K562 (cell line): ENCODE data around the gene U2SURP.

Experiments
- CAMTA2 ChIP-seq: fragments of 250-450 bp; sonication (Bioruptor Pico); conservative IDR thresholded peaks from 2 replicates; pipeline ENCODE4 v1.5.1; 2022
- CBFA2T3 ChIP-seq: fragments of 450-650 bp; IDR thresholded peaks from 2 replicates; pipeline ENCODE4 v1.6.1; 2017
- CEBPB ChIP-seq: fragments of 450-650 bp; IDR thresholded peaks from 2 replicates; pipeline ENCODE4 v1.6.1; 2016; ENCODE audit warnings: missing genetic modification characterization, missing compliant biosample characterization
- DNMT1 ChIP-seq: fragments of 450-650 bp; IDR thresholded peaks from 2 replicates; pipeline ENCODE4 v1.6.1; 2016; ENCODE audit warnings: antibody characterized with exemption, mild to moderate bottlenecking
- EWSR1 ChIP-seq: fragments of 450-650 bp; IDR thresholded peaks from 2 replicates; pipeline ENCODE4 v1.6.1; 2018; ENCODE audit warnings: borderline replicate concordance, mild to moderate bottlenecking, low read depth, moderate library complexity; ENCODE audit not compliant: partially characterized antibody
- GATA2 ChIP-seq: sonication (generic); formaldehyde crosslinking; IDR thresholded peaks from 2 replicates; pipeline ENCODE4 v1.4.0; 2020; ENCODE audit warnings: mild to moderate bottlenecking, missing genetic modification reagents
- MXI1 ChIP-seq: IDR thresholded peaks from 2 replicates; pipeline ENCODE4 v1.6.1; 2011; ENCODE audit warnings: low read depth, mild to moderate bottlenecking, improper control_type of control experiment, low read length
- NBN ChIP-seq: fragments of 450-650 bp; IDR thresholded peaks from 2 replicates; pipeline ENCODE4 v1.6.1; 2016; ENCODE audit warnings: low read depth, mild to moderate bottlenecking
- NFXL1 ChIP-seq: fragments of 450-650 bp; formaldehyde crosslinking; IDR thresholded peaks from 2 replicates; pipeline ENCODE4 v1.4.0; 2021; ENCODE audit warnings: mild to moderate bottlenecking
- POLR2A ChIP-seq: fragments of 450-650 bp; conservative IDR thresholded peaks from 2 replicates; pipeline ENCODE4 v1.6.1; 2016
- ZEB2 ChIP-seq: fragments of 450-650 bp; IDR thresholded peaks from 2 replicates; pipeline ENCODE4 v1.6.1; 2016
- TF ChIP-seq, protein P1 (sequence below): fragments of 450-650 bp; IDR thresholded peaks from 2 replicates; pipeline ENCODE4 v1.6.1; 2016; ENCODE audit warnings: mild to moderate bottlenecking, moderate library complexity
- TF ChIP-seq, protein P2 (sequence below), 3 experiments: IDR thresholded peaks in 2 of 3; conservative IDR thresholded peaks in 1 of 3; 2 replicates each; pipeline ENCODE4 v1.5.1; 2011 to 2012; ENCODE audit warnings: low read length in 3 of 3, mild to moderate bottlenecking in 3 of 3, control low read depth in 2 of 3, improper control_type of control experiment in 1 of 3, inconsistent platforms in 1 of 3, low read depth in 1 of 3, mixed read lengths in 1 of 3, moderate library complexity in 1 of 3; ENCODE audit not compliant: insufficient read depth in 2 of 3

DNA sequence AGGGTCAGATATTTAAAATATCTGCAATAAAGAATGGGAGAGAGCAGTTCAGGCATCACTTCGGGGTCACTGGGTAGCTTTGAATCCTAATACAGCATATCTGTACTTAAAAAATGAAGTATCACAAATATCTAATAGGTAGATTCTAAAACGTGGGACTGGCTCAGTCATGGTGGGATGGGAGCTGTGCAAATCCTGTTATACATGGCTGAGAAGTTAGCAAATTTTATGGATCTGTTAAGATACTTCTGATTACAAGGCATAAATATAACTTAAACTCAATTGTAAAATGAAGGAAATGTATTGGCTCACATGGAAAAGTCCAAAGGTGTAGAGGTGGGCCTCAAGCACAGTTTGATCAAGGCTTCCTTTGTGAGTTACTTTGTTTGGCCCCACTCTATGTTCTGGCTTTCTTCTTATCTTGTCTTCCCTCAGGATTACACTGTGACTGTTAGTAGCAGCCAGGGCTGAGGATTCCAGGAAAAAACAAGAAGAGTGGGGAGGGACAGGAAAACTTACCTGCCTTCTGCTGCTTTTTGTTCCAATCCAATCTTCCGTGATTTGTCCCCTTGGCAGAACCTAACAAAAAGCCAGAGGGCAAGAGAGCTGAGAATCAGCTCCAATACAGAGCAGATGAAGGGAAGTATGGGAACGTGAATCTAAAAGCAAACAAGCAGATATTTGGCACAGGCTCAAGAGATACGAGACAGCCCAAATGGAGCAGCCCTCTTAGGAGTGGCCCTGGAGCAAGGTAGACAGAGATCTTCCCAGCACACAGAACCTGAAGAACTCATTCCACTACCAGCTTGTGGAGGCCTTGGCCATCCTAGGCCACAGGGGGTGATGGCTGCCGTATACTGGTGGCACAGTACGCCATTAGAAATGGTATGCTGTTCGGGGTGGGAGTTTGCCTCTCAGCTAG, 48.8 kb upstream of the U2SURP start:
- TF ChIP-seq NFXL1 (CRISPR knock-in tag) (no peak), CBFA2T3 (no peak), NBN (no peak), POLR2A (no peak), DNMT1 (no peak), MXI1 (no peak), EWSR1 (no peak), CAMTA2 (CRISPR knock-in tag) (no peak), ZEB2 (no peak), CEBPB (tag) (no peak), GATA2 (no peak)
- TF ChIP-seq, protein P1, sequence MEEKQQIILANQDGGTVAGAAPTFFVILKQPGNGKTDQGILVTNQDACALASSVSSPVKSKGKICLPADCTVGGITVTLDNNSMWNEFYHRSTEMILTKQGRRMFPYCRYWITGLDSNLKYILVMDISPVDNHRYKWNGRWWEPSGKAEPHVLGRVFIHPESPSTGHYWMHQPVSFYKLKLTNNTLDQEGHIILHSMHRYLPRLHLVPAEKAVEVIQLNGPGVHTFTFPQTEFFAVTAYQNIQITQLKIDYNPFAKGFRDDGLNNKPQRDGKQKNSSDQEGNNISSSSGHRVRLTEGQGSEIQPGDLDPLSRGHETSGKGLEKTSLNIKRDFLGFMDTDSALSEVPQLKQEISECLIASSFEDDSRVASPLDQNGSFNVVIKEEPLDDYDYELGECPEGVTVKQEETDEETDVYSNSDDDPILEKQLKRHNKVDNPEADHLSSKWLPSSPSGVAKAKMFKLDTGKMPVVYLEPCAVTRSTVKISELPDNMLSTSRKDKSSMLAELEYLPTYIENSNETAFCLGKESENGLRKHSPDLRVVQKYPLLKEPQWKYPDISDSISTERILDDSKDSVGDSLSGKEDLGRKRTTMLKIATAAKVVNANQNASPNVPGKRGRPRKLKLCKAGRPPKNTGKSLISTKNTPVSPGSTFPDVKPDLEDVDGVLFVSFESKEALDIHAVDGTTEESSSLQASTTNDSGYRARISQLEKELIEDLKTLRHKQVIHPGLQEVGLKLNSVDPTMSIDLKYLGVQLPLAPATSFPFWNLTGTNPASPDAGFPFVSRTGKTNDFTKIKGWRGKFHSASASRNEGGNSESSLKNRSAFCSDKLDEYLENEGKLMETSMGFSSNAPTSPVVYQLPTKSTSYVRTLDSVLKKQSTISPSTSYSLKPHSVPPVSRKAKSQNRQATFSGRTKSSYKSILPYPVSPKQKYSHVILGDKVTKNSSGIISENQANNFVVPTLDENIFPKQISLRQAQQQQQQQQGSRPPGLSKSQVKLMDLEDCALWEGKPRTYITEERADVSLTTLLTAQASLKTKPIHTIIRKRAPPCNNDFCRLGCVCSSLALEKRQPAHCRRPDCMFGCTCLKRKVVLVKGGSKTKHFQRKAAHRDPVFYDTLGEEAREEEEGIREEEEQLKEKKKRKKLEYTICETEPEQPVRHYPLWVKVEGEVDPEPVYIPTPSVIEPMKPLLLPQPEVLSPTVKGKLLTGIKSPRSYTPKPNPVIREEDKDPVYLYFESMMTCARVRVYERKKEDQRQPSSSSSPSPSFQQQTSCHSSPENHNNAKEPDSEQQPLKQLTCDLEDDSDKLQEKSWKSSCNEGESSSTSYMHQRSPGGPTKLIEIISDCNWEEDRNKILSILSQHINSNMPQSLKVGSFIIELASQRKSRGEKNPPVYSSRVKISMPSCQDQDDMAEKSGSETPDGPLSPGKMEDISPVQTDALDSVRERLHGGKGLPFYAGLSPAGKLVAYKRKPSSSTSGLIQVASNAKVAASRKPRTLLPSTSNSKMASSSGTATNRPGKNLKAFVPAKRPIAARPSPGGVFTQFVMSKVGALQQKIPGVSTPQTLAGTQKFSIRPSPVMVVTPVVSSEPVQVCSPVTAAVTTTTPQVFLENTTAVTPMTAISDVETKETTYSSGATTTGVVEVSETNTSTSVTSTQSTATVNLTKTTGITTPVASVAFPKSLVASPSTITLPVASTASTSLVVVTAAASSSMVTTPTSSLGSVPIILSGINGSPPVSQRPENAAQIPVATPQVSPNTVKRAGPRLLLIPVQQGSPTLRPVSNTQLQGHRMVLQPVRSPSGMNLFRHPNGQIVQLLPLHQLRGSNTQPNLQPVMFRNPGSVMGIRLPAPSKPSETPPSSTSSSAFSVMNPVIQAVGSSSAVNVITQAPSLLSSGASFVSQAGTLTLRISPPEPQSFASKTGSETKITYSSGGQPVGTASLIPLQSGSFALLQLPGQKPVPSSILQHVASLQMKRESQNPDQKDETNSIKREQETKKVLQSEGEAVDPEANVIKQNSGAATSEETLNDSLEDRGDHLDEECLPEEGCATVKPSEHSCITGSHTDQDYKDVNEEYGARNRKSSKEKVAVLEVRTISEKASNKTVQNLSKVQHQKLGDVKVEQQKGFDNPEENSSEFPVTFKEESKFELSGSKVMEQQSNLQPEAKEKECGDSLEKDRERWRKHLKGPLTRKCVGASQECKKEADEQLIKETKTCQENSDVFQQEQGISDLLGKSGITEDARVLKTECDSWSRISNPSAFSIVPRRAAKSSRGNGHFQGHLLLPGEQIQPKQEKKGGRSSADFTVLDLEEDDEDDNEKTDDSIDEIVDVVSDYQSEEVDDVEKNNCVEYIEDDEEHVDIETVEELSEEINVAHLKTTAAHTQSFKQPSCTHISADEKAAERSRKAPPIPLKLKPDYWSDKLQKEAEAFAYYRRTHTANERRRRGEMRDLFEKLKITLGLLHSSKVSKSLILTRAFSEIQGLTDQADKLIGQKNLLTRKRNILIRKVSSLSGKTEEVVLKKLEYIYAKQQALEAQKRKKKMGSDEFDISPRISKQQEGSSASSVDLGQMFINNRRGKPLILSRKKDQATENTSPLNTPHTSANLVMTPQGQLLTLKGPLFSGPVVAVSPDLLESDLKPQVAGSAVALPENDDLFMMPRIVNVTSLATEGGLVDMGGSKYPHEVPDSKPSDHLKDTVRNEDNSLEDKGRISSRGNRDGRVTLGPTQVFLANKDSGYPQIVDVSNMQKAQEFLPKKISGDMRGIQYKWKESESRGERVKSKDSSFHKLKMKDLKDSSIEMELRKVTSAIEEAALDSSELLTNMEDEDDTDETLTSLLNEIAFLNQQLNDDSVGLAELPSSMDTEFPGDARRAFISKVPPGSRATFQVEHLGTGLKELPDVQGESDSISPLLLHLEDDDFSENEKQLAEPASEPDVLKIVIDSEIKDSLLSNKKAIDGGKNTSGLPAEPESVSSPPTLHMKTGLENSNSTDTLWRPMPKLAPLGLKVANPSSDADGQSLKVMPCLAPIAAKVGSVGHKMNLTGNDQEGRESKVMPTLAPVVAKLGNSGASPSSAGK, result no peak
- TF ChIP-seq, protein P2, sequence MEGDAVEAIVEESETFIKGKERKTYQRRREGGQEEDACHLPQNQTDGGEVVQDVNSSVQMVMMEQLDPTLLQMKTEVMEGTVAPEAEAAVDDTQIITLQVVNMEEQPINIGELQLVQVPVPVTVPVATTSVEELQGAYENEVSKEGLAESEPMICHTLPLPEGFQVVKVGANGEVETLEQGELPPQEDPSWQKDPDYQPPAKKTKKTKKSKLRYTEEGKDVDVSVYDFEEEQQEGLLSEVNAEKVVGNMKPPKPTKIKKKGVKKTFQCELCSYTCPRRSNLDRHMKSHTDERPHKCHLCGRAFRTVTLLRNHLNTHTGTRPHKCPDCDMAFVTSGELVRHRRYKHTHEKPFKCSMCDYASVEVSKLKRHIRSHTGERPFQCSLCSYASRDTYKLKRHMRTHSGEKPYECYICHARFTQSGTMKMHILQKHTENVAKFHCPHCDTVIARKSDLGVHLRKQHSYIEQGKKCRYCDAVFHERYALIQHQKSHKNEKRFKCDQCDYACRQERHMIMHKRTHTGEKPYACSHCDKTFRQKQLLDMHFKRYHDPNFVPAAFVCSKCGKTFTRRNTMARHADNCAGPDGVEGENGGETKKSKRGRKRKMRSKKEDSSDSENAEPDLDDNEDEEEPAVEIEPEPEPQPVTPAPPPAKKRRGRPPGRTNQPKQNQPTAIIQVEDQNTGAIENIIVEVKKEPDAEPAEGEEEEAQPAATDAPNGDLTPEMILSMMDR (IDR thresholded peaks at IDR 0.05 in 2 of 3, conservative IDR thresholded peaks at IDR 0.05 in 1 of 3; ENCODE audit: insufficient read depth in 2 of 3, low read depth in 1 of 3, low read length in 3 of 3), result no peak
